Neural progenitor cell (in vitro differentiated cells): Measurements from ENCODE around the gene DYNC1LI1. TPM values are rescaled to one million over a fixed set of nuclear protein-coding genes. Genes with fewer than 3 reads are reported as not detected.

Experiments used
- DNase-seq: peaks from one replicate; pipeline ENCODE4 v3.0.0-alpha.2; 2016; ENCODE audit warnings: low spot score
- H2AFZ ChIP-seq: fragments of 200-600 bp; sonication (generic); replicated peaks from 2 replicates; pipeline ENCODE4 v1.6.1; 2016; ENCODE audit warnings: antibody characterized with exemption
- H3F3A ChIP-seq: fragments of 200-600 bp; sonication (generic); 2 replicates; pipeline ENCODE4 v1.6.1; 2016; ENCODE audit warnings: antibody characterized with exemption, low read depth
- H3K27ac ChIP-seq: fragments of 200-600 bp; sonication (generic); 2 replicates; pipeline ENCODE4 v1.5.1; 2016; ENCODE audit warnings: mild to moderate bottlenecking
- H3K27me3 ChIP-seq: fragments of 200-600 bp; sonication (generic); 2 replicates; pipeline ENCODE4 v1.6.1; 2016; ENCODE audit warnings: mild to moderate bottlenecking, moderate library complexity
- H3K36me3 ChIP-seq: fragments of 200-600 bp; sonication (generic); 2 replicates; pipeline ENCODE4 v1.5.1; 2016
- H3K4me1 ChIP-seq: fragments of 200-600 bp; sonication (generic); 2 replicates; pipeline ENCODE4 v1.6.1; 2016; ENCODE audit warnings: mixed run types
- H3K4me2 ChIP-seq: fragments of 200-600 bp; sonication (generic); 2 replicates; pipeline ENCODE4 v1.6.1; 2016
- H3K4me3 ChIP-seq: fragments of 200-600 bp; sonication (generic); 2 replicates; pipeline ENCODE4 v1.5.1; 2016
- H3K79me2 ChIP-seq: fragments of 200-600 bp; sonication (generic); 2 replicates; pipeline ENCODE4 v1.6.1; 2016; ENCODE audit warnings: low read depth
- H3K9ac ChIP-seq: fragments of 200-600 bp; sonication (generic); 2 replicates; pipeline ENCODE4 v1.6.1; 2016
- H3K9me3 ChIP-seq: fragments of 200-600 bp; sonication (generic); 2 replicates; pipeline ENCODE4 v1.5.1; 2016; ENCODE audit warnings: low read depth
- H4K20me1 ChIP-seq: fragments of 200-600 bp; sonication (generic); 2 replicates; pipeline ENCODE4 v1.6.1; 2016; ENCODE audit warnings: low read depth
- H3K27ac Mint-ChIP-seq: 3 replicates; pipeline ENCODE4 v1.8.0; 2021; ENCODE audit warnings: mixed read lengths
- H3K27me3 Mint-ChIP-seq: 2 replicates; pipeline ENCODE4 v1.8.0; 2022; ENCODE audit warnings: low read depth, mild to moderate bottlenecking, inconsistent platforms, moderate library complexity, mixed read lengths; ENCODE audit not compliant: insufficient read depth
- H3K36me3 Mint-ChIP-seq: 3 replicates; pipeline ENCODE4 v1.8.0; 2021; ENCODE audit warnings: mixed read lengths
- H3K4me1 Mint-ChIP-seq: 3 replicates; pipeline ENCODE4 v1.8.0; 2021; ENCODE audit warnings: mixed read lengths
- H3K4me3 Mint-ChIP-seq: 3 replicates; pipeline ENCODE4 v1.8.0; 2021; ENCODE audit warnings: mild to moderate bottlenecking, moderate library complexity, mixed read lengths
- H3K9me3 Mint-ChIP-seq: 3 replicates; pipeline ENCODE4 v1.8.0; 2020; ENCODE audit warnings: mixed read lengths
- EZH2 ChIP-seq: fragments of 200-600 bp; sonication (generic); IDR thresholded peaks from 2 replicates; pipeline ENCODE4 v1.6.1; 2017; ENCODE audit warnings: antibody characterized with exemption, mild to moderate bottlenecking, moderate library complexity
- EZH2phosphoT487 ChIP-seq: fragments of 200-600 bp; sonication (generic); IDR thresholded peaks from 2 replicates; pipeline ENCODE4 v1.6.1; 2017; ENCODE audit warnings: antibody characterized with exemption
- total RNA-seq: library from RNA; depleted of rRNA; stranded (reverse); fragments of >200 nt; gene quantifications from 2 replicates; pipeline ENCODE4 v1.2.3, GENCODE V29; 2015; ENCODE audit warnings: low replicate concordance
- TF ChIP-seq, protein P1 (sequence below): fragments of 200-600 bp; sonication (generic); IDR thresholded peaks from 2 replicates; pipeline ENCODE4 v1.5.1; 2017; ENCODE audit warnings: antibody characterized with exemption, mild to moderate bottlenecking

Gene DYNC1LI1
- total RNA-seq, 1 donor from 2014 or later: 103 TPM

DNA sequence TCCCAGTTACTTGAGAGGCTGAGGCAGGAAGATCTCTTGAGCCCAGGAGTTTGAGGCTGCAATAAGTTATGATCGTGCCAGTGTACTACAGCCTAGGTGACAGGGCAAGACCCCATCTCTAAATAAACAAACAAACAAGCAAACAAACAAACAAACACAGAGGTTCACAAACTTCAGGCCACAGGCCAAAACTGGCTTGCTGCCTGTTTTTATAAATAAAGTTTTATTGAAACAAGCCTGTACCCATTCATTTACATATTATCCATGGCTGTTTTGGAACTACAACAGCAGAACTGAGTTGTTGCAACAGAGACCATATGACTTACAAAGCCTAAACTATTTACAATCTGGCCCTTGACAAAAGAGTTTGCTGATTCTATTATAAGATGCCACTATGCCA lies 6.5 kb downstream of the DYNC1LI1 start:
- Histone ChIP-seq H3K4me1 (peaks cover 11% of the 10 kb centered on the region), H3K36me3 (peaks cover 5% of the 10 kb centered on the region), H4K20me1 (peaks cover 72% of the 10 kb centered on the region), H2AFZ (no peak overlapping the region), H3K79me2 (peaks cover 100% of the 10 kb centered on the region), H3K9me3 (no peaks in the 10 kb centered on the region), H3K4me3 (no peak overlapping the region), H3F3A (no peaks in the 10 kb centered on the region), H3K9ac (no peak overlapping the region), H3K27me3 (no peaks in the 10 kb centered on the region), H3K4me2 (no peak overlapping the region), H3K27ac (no peak overlapping the region)
- TF ChIP-seq, protein P1, sequence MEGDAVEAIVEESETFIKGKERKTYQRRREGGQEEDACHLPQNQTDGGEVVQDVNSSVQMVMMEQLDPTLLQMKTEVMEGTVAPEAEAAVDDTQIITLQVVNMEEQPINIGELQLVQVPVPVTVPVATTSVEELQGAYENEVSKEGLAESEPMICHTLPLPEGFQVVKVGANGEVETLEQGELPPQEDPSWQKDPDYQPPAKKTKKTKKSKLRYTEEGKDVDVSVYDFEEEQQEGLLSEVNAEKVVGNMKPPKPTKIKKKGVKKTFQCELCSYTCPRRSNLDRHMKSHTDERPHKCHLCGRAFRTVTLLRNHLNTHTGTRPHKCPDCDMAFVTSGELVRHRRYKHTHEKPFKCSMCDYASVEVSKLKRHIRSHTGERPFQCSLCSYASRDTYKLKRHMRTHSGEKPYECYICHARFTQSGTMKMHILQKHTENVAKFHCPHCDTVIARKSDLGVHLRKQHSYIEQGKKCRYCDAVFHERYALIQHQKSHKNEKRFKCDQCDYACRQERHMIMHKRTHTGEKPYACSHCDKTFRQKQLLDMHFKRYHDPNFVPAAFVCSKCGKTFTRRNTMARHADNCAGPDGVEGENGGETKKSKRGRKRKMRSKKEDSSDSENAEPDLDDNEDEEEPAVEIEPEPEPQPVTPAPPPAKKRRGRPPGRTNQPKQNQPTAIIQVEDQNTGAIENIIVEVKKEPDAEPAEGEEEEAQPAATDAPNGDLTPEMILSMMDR: no peak
- TF ChIP-seq EZH2 (no peak), EZH2phosphoT487 (no peak)
- peaks cover 23% of the 10 kb centered on the region for H3K36me3 Mint-ChIP-seq
- H3K9me3 Mint-ChIP-seq: no peaks in the 10 kb centered on the region
- no peak overlapping the region for H3K27ac Mint-ChIP-seq
- no peak for DNase-seq
- H3K27me3 Mint-ChIP-seq: no peaks in the 10 kb centered on the region
- H3K4me1 Mint-ChIP-seq: peaks cover 11% of the 10 kb centered on the region
- H3K4me3 Mint-ChIP-seq: no peak overlapping the region

DNA sequence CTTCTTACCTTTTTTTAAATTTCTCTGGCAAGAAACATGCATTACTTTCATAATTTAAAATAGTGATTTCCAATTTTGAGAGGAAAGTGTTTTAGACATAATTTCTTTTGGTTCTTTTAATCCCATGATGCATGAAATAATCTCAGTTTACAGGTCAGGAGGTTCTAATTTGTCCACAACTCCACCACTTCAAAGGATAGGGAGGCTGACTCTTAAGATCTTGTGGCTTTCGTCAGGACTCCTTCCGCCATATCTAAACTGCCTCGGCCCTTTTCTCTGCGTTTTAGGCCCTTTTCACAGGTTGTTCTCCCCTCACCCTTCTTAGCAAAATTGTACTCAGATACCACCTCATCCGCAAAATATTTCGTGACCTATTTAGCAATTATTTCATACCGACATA lies 8.0 kb downstream of the DYNC1LI1 start:
- no peaks in the 10 kb centered on the region for H3F3A ChIP-seq
- H3K9me3 ChIP-seq: no peaks in the 10 kb centered on the region
- peaks cover 100% of the 10 kb centered on the region for H3K79me2 ChIP-seq
- H3K4me3 ChIP-seq: no peak overlapping the region
- H3K27me3 ChIP-seq: no peaks in the 10 kb centered on the region
- no peaks in the 10 kb centered on the region for H3K36me3 ChIP-seq
- H3K27ac Mint-ChIP-seq: no peak overlapping the region
- H3K4me2 ChIP-seq: no peak overlapping the region
- H3K9ac ChIP-seq: no peak overlapping the region
- no peaks in the 10 kb centered on the region for H3K4me1 ChIP-seq
- H3K36me3 Mint-ChIP-seq: peaks cover 23% of the 10 kb centered on the region
- no peaks in the 10 kb centered on the region for H3K9me3 Mint-ChIP-seq
- no peak for TF ChIP-seq EZH2
- TF ChIP-seq EZH2phosphoT487: no peak
- TF ChIP-seq, protein P1: no peak
- no peak overlapping the region for H2AFZ ChIP-seq
- DNase-seq: no peak
- peaks cover 67% of the 10 kb centered on the region for H4K20me1 ChIP-seq
- H3K27ac ChIP-seq: no peak overlapping the region
- H3K4me1 Mint-ChIP-seq: no peaks in the 10 kb centered on the region
- no peak overlapping the region for H3K4me3 Mint-ChIP-seq
- H3K27me3 Mint-ChIP-seq: no peaks in the 10 kb centered on the region

DNA sequence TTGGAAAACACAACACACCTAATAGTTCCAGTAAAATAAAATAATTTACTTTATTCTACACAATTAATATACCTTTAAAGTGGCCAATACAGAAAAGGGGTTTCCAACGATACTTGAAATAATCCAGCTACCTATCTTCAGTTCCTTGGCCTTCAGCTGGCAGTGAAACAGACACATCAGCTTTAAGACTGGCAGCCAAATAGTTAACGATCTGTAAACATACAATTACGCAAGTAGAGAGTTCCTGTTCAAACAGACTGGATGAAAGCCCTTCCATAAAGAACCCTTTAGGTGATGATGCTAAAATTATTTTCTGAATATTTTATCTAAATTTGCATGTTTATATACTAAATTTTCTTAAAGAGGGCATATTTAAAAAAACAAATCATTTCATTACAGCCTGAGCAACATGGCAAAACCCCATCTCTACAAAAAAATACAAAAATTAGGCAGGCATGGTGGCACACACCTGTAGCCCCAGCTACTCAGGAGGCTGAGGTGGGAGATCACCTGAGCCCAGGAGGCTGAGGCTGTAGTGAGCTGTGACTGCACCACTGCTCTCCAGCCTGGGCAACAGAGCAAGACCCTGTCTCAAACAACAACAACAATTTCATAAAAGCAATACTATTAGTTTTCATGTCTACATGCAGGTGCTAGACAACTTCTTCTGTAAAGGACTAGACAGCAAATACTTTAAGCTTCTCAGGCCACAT lies 12.9 kb downstream of the DYNC1LI1 start:
- TF ChIP-seq EZH2phosphoT487: no peak
- TF ChIP-seq, protein P1: no peak
- TF ChIP-seq EZH2: no peak
- Mint-ChIP-seq H3K36me3 (peaks cover 8% of the 10 kb centered on the region), H3K9me3 (no peaks in the 10 kb centered on the region), H3K4me3 (no peak overlapping the region), H3K27ac (no peak overlapping the region), H3K4me1 (peaks cover 5% of the 10 kb centered on the region), H3K27me3 (no peaks in the 10 kb centered on the region)
- H3F3A ChIP-seq: no peaks in the 10 kb centered on the region
- no peak overlapping the region for H3K4me3 ChIP-seq
- H3K9me3 ChIP-seq: no peaks in the 10 kb centered on the region
- H3K4me2 ChIP-seq: no peak overlapping the region
- H3K27ac ChIP-seq: no peak overlapping the region
- H3K9ac ChIP-seq: no peak overlapping the region
- DNase-seq: no peak
- H2AFZ ChIP-seq: no peak overlapping the region
- H3K27me3 ChIP-seq: no peaks in the 10 kb centered on the region
- peaks cover 60% of the 10 kb centered on the region for H4K20me1 ChIP-seq
- H3K36me3 ChIP-seq: no peaks in the 10 kb centered on the region
- peaks cover 100% of the 10 kb centered on the region for H3K79me2 ChIP-seq
- H3K4me1 ChIP-seq: no peaks in the 10 kb centered on the region
